HCT116 (cell line): Measurements from ENCODE around the gene DHRSX. TPM values are rescaled to one million over a fixed set of nuclear protein-coding genes. Genes with fewer than 3 reads are reported as not detected.

Source experiments
- ATAC-seq: fragments of 200-7000 bp; cut with Tn5 transposase; 2 replicates; pipeline ENCODE4 v1.9.1; 2020; ENCODE audit warnings: mild to moderate bottlenecking, moderate library complexity
- BruUV-seq: library from RNA; stranded (reverse); fragments of 400-500 nt; replicated peaks from 2 replicates; lab custom pipeline; 2021; lab: Mats Ljungman, UMichigan
- CTCF ChIA-PET: fragments of 300-600 bp; sonication (Branson Sonifier 250); formaldehyde crosslinking; loops from one replicate; lab custom pipeline; 2021; ENCODE audit warnings: antibody characterized with exemption; lab: Charles Lee
- POLR2A ChIA-PET: fragments of 300-600, 350-600 bp; sonication (Branson Sonifier 250); formaldehyde crosslinking; loops from one replicate; lab custom pipeline; 2021; ENCODE audit warnings: antibody characterized with exemption; lab: Charles Lee
- RAD21 ChIA-PET, 2 experiments: fragments of 300-600 bp; sonication (Branson Sonifier 250); formaldehyde crosslinking; loops; one replicate each; lab custom pipeline; 2023; ENCODE audit warnings: low total read pairs in 2 of 2; ENCODE audit not compliant: uncharacterized antibody in 2 of 2, unreplicated experiment in 2 of 2, low non-redundant PET in 1 of 2; lab: Charles Lee
- DNase-seq: peaks from one replicate; pipeline ENCODE4 v3.0.0-alpha.2; 2010; ENCODE audit warnings: low read depth, low spot score
- H2AFZ ChIP-seq: fragments of 200-600 bp; shearing (Covaris generic), sonication (generic); 2 replicates; pipeline ENCODE4 v1.6.1; 2017; ENCODE audit warnings: low read depth, mixed run types, mixed read lengths, antibody characterized with exemption, low read length; ENCODE audit not compliant: poor library complexity, severe bottlenecking
- H3K27ac ChIP-seq: 2 replicates; pipeline ENCODE4 v1.5.1; 2012; ENCODE audit warnings: low read depth, low read length
- H3K27me3 ChIP-seq: fragments of 200-600 bp; sonication (generic); 2 replicates; pipeline ENCODE4 v1.6.1; 2016; ENCODE audit warnings: mixed run types, low read length, mixed read lengths; ENCODE audit not compliant: insufficient read depth
- H3K36me3 ChIP-seq, 2 experiments: fragments of 200-500 bp in 1 of 2; fragments of 200-600 bp in 1 of 2; sonication (Bioruptor generic) in 1 of 2; sonication (generic) in 1 of 2; 2 replicates each; pipeline versions ENCODE4 v1.5.1 to v1.6.1; 2014 to 2016; ENCODE audit warnings: low read length in 2 of 2, inconsistent platforms in 1 of 2, mixed read lengths in 1 of 2, mixed run types in 1 of 2; ENCODE audit not compliant: insufficient read depth in 2 of 2, control insufficient read depth in 1 of 2
- H3K4me1 ChIP-seq, 2 experiments: fragments of 200-600 bp in 1 of 2; sonication (generic) in 1 of 2; 2 replicates each; pipeline versions ENCODE4 v1.5.1 to v1.6.1; 2012 to 2017; ENCODE audit warnings: low read length in 2 of 2, inconsistent platforms in 1 of 2, mild to moderate bottlenecking in 1 of 2, mixed read lengths in 1 of 2, mixed run types in 1 of 2, moderate library complexity in 1 of 2; ENCODE audit not compliant: insufficient read depth in 2 of 2, control insufficient read depth in 1 of 2
- H3K4me2 ChIP-seq: fragments of 200-600 bp; sonication (generic); 2 replicates; pipeline ENCODE4 v1.6.1; 2017; ENCODE audit warnings: mixed run types, low read length, mixed read lengths
- H3K4me3 ChIP-seq, 2 experiments: fragments of 200-600 bp in 1 of 2; sonication (generic) in 1 of 2; replicated peaks in 1 of 2; 2 replicates each; pipeline ENCODE4 v1.5.1; 2011 to 2016; ENCODE audit warnings: low read length in 2 of 2, control low read depth in 1 of 2, low read depth in 1 of 2, mild to moderate bottlenecking in 1 of 2, mixed read lengths in 1 of 2, mixed run types in 1 of 2
- H3K79me2 ChIP-seq: fragments of 200-600 bp; sonication (generic); 2 replicates; pipeline ENCODE4 v1.6.1; 2017; ENCODE audit warnings: mild to moderate bottlenecking, mixed run types, low read length, moderate library complexity, mixed read lengths; ENCODE audit not compliant: insufficient read depth
- H3K9ac ChIP-seq: fragments of 200-600 bp; sonication (generic); 2 replicates; pipeline ENCODE4 v1.6.1; 2016; ENCODE audit warnings: low read length, mixed read lengths
- H3K9me2 ChIP-seq: fragments of 200-600 bp; sonication (generic), shearing (Covaris generic); 2 replicates; pipeline ENCODE4 v1.6.1; 2017; ENCODE audit warnings: mixed run types, mild to moderate bottlenecking, moderate library complexity; ENCODE audit not compliant: insufficient read depth
- H3K9me3 ChIP-seq, 2 experiments: fragments of 200-500 bp in 1 of 2; fragments of 200-600 bp in 1 of 2; sonication (Bioruptor generic) in 1 of 2; sonication (generic) in 1 of 2; 2 replicates each; pipeline ENCODE4 v1.6.1; 2014 to 2017; ENCODE audit warnings: low read length in 2 of 2, mixed read lengths in 2 of 2, inconsistent platforms in 1 of 2, low read depth in 1 of 2, mild to moderate bottlenecking in 1 of 2, mixed run types in 1 of 2, moderate library complexity in 1 of 2; ENCODE audit not compliant: control insufficient read depth in 1 of 2, insufficient read depth in 1 of 2
- H4K20me1 ChIP-seq: fragments of 200-600 bp; sonication (generic), shearing (Covaris generic); 2 replicates; pipeline ENCODE4 v1.6.1; 2017; ENCODE audit warnings: mixed run types, mild to moderate bottlenecking, moderate library complexity; ENCODE audit not compliant: insufficient read depth
- CEBPB ChIP-seq: IDR thresholded peaks from 2 replicates; pipeline ENCODE4 v1.6.1; 2012; ENCODE audit warnings: low read depth
- YY1 ChIP-seq: IDR thresholded peaks from 2 replicates; pipeline ENCODE4 v1.6.1; 2011; ENCODE audit warnings: low read length, low read depth, moderate library complexity, mild to moderate bottlenecking; ENCODE audit not compliant: insufficient replicate concordance; ENCODE audit errors: extremely low read depth
- ZFX ChIP-seq: fragments of 450-650 bp; IDR thresholded peaks from 2 replicates; pipeline ENCODE4 v1.6.1; 2017
- intact Hi-C: fragments of 100-400 bp; cut with micrococcal nuclease; formaldehyde crosslinking; loops from 2 replicates; pipeline ENCODE4 v1.10.0; 2022
- total RNA-seq: library from RNA; stranded (reverse); gene quantifications from one replicate; pipeline ENCODE4 v1.2.1, GENCODE V29; 2021; ENCODE audit not compliant: unreplicated experiment
- TF ChIP-seq, protein P1 (sequence below): IDR thresholded peaks from 2 replicates; pipeline ENCODE4 v1.6.1; 2012; ENCODE audit warnings: low read depth

Gene DHRSX
- total RNA-seq, 1 experiment from 2014 or later = 11.9 TPM

DNA sequence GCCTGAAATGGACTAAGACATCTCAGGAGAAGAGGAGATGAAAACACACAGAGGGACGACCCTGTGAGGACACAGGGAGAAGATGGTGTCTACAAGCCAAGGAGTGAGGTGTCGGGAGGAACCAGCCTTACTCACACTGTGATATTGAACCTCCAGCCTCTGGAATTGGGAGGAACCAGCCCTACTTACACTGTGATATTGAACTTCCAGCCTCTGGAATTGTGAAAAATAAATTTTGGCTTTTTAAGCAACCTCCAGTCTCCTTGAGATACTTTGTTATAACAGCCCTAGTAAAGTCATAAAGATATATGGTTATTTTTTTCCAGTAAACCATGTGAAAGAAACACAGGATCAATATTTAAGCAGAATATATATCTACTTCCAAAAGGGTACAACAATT, 76.5 kb downstream of the DHRSX start:
- peaks cover 3 to 9% of the 10 kb centered on the region in 2 experiments; a peak in 3 of 4 replicates for H3K4me1 ChIP-seq
- no peak overlapping the region for H2AFZ ChIP-seq
- ChIA-PET POLR2A (no interaction called here), CTCF (no interaction called here), RAD21 (no interaction called here)
- no peaks in the 10 kb centered on the region for H3K79me2 ChIP-seq
- no TSS peak for BruUV-seq
- TF ChIP-seq CEBPB (no peak), ZFX (no peak), YY1 (no peak)
- TF ChIP-seq, protein P1, sequence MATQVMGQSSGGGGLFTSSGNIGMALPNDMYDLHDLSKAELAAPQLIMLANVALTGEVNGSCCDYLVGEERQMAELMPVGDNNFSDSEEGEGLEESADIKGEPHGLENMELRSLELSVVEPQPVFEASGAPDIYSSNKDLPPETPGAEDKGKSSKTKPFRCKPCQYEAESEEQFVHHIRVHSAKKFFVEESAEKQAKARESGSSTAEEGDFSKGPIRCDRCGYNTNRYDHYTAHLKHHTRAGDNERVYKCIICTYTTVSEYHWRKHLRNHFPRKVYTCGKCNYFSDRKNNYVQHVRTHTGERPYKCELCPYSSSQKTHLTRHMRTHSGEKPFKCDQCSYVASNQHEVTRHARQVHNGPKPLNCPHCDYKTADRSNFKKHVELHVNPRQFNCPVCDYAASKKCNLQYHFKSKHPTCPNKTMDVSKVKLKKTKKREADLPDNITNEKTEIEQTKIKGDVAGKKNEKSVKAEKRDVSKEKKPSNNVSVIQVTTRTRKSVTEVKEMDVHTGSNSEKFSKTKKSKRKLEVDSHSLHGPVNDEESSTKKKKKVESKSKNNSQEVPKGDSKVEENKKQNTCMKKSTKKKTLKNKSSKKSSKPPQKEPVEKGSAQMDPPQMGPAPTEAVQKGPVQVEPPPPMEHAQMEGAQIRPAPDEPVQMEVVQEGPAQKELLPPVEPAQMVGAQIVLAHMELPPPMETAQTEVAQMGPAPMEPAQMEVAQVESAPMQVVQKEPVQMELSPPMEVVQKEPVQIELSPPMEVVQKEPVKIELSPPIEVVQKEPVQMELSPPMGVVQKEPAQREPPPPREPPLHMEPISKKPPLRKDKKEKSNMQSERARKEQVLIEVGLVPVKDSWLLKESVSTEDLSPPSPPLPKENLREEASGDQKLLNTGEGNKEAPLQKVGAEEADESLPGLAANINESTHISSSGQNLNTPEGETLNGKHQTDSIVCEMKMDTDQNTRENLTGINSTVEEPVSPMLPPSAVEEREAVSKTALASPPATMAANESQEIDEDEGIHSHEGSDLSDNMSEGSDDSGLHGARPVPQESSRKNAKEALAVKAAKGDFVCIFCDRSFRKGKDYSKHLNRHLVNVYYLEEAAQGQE = no peak
- H3K27ac ChIP-seq = no peak overlapping the region
- H4K20me1 ChIP-seq = no peaks in the 10 kb centered on the region
- DNase-seq = no peak
- H3K9ac ChIP-seq = no peak overlapping the region
- no peak for ATAC-seq
- H3K4me3 ChIP-seq = no peak overlapping the region
- H3K9me3 ChIP-seq = no peaks in the 10 kb centered on the region
- no peaks in the 10 kb centered on the region for H3K27me3 ChIP-seq
- H3K9me2 ChIP-seq = no peaks in the 10 kb centered on the region
- no peaks in the 10 kb centered on the region for H3K36me3 ChIP-seq
- H3K4me2 ChIP-seq = no peak overlapping the region
- intact Hi-C loops = no loop called here

DNA sequence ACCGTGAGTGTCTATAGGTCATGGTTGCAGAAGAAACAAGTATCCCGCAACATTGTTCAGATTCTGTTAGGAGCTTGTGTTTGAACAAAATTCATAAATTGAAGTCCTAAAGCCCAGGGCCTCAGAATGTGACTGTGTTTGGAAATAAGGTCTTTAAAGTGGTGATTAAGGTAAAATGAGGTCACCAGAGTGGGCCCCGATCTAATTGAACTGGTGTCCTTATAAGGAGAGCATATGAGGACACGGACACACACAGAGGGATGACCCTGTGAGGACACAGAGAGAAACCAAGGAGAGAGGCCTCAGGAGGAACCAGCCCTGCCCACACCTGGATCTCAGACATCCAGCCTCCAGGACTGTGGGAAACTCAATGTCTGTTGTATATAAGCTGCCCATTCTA, 76.9 kb downstream of the DHRSX start:
- BruUV-seq = no TSS peak
- H3K4me1 ChIP-seq = peaks cover 3 to 9% of the 10 kb centered on the region in 2 experiments; a peak in 3 of 4 replicates
- no peaks in the 10 kb centered on the region for H3K36me3 ChIP-seq
- no peaks in the 10 kb centered on the region for H3K9me3 ChIP-seq
- POLR2A ChIA-PET = no interaction called here
- no peak overlapping the region for H3K9ac ChIP-seq
- RAD21 ChIA-PET = no interaction called here
- ATAC-seq = no peak
- no peaks in the 10 kb centered on the region for H4K20me1 ChIP-seq
- no peaks in the 10 kb centered on the region for H3K27me3 ChIP-seq
- intact Hi-C loops = no loop called here
- H3K27ac ChIP-seq = no peak overlapping the region
- TF ChIP-seq, protein P1 = no peak
- no peak for DNase-seq
- H3K79me2 ChIP-seq = no peaks in the 10 kb centered on the region
- H3K4me3 ChIP-seq = no peak overlapping the region
- peak overlapping the region; percentile 30 for H3K4me2 ChIP-seq
- no peaks in the 10 kb centered on the region for H3K9me2 ChIP-seq
- H2AFZ ChIP-seq = no peak overlapping the region
- CTCF ChIA-PET = no interaction called here
